H1 (cell line): ENCODE data around the gene PI4KB.

ENCODE experiments used
- ATF2 ChIP-seq: IDR thresholded peaks from 2 replicates; pipeline ENCODE4 v1.6.1; 2012; ENCODE audit warnings: low read length, inconsistent platforms
- CBX8 ChIP-seq: fragments of 300-800, 300-1000 bp; sonication (generic); IDR thresholded peaks from 2 replicates; pipeline ENCODE4 v1.7.1; 2016; ENCODE audit warnings: low read depth, low read length, borderline replicate concordance
- EZH2 ChIP-seq: fragments of 200-600 bp; sonication (generic); IDR thresholded peaks from 2 replicates; pipeline ENCODE4 v1.7.1; 2012; ENCODE audit warnings: low read depth, mild to moderate bottlenecking, moderate library complexity, low read length, inconsistent platforms; ENCODE audit not compliant: severe bottlenecking
- SP2 ChIP-seq: IDR thresholded peaks from 2 replicates; pipeline ENCODE4 v1.6.1; 2012; ENCODE audit warnings: mild to moderate bottlenecking, low read length, inconsistent platforms
- TAF1 ChIP-seq: IDR thresholded peaks from 2 replicates; pipeline ENCODE4 v1.6.1; 2011; ENCODE audit warnings: mild to moderate bottlenecking, low read depth, low read length
- TF ChIP-seq, protein P1 (sequence below), 3 experiments: IDR thresholded peaks; 1 replicate in 2 of 3; 2 replicates in 1 of 3; pipeline versions ENCODE4 v1.5.1 to v1.6.1; 2011; ENCODE audit warnings: low read length in 3 of 3, mild to moderate bottlenecking in 3 of 3, inconsistent platforms in 2 of 3, low read depth in 1 of 3, moderate library complexity in 1 of 3; ENCODE audit not compliant: insufficient read depth in 1 of 3; ENCODE audit errors: control extremely low read depth in 1 of 3

- TF ChIP-seq, protein P1, sequence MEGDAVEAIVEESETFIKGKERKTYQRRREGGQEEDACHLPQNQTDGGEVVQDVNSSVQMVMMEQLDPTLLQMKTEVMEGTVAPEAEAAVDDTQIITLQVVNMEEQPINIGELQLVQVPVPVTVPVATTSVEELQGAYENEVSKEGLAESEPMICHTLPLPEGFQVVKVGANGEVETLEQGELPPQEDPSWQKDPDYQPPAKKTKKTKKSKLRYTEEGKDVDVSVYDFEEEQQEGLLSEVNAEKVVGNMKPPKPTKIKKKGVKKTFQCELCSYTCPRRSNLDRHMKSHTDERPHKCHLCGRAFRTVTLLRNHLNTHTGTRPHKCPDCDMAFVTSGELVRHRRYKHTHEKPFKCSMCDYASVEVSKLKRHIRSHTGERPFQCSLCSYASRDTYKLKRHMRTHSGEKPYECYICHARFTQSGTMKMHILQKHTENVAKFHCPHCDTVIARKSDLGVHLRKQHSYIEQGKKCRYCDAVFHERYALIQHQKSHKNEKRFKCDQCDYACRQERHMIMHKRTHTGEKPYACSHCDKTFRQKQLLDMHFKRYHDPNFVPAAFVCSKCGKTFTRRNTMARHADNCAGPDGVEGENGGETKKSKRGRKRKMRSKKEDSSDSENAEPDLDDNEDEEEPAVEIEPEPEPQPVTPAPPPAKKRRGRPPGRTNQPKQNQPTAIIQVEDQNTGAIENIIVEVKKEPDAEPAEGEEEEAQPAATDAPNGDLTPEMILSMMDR (IDR thresholded peaks at IDR 0.05; ENCODE audit: control extremely low read depth in 1 of 3, insufficient read depth in 1 of 3, low read depth in 1 of 3, low read length in 3 of 3): no peak
- TF ChIP-seq EZH2 (no peak), CBX8 (no peak), ATF2 (no peak), SP2 (no peak), TAF1 (no peak)
These were observed 71.8 kb downstream of the PI4KB start for GRCh38 chr1:151255381-151255780.
